ENCODE data around the gene HDHD3. TPM values are rescaled to one million over a fixed set of nuclear protein-coding genes. Genes with fewer than 3 reads are reported as not detected.

HDHD3 gene, protein sequence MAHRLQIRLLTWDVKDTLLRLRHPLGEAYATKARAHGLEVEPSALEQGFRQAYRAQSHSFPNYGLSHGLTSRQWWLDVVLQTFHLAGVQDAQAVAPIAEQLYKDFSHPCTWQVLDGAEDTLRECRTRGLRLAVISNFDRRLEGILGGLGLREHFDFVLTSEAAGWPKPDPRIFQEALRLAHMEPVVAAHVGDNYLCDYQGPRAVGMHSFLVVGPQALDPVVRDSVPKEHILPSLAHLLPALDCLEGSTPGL
- total RNA-seq (ENCODE audit: low replicate concordance), result 9.8 and 18.0 TPM in 2 replicates

DNA sequence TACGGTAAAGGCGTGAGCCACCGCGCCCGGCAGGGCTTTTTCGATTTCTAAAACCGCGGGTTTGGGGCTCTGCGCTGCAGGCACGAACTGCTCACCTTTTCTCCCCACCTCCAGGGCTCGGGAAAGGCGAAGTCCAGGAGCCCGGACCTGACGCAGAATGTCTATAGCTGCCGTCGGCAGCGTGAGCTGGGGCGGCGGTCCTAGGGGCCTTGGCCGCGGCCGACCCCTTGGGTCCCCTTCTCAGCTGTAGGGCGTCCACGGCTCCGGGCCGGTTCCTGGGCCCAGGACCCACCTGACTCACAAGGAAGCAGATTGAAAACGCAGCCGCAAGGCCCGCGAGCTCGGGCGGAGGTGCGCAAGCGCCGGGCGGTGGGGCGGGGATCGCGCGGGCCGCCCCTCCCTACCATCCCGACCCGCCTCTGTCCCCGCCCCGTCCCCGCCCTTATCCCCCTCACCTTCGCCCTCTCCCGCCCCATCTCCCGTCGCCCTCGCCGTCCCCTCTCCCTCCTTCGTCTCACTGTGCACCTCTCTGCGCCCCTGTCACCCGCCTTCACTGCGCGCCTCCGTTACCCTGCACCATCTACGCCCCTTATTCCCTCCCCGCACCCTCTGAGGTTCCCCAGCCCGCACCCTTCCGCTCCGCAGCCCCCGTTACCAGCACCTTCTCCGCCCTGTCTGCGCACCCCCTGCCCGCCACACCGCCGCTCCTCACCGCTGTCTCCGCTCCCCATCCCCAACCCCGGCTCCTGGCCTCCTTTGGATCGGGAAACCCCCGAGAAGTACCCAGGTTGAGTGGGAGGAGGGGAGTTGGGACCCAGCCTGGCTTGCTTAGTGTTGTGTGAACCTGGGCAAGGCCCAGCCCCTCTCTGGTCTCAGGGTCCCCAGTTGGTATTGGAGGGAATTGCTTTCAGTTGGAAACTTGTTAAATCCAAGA lies at the start of gene HDHD3:
TSS of gene HDHD3 (minus strand) at position 353 of the 934 bp plus-strand sequence. CDS start 2,632 bp downstream, outside the sequence.
- peak within 1 kb of the TSS; percentile 87 for H3K4me3 Mint-ChIP-seq
- peak; percentile 91 for DNase-seq (ENCODE audit: low spot score)
- Histone ChIP-seq H3K79me2 (ENCODE audit: low read depth) (no peaks in the 10 kb centered on the region), H3K27me3 (no peaks in the 10 kb centered on the region), H3K27ac (peak within 1 kb of the TSS; percentile 71), H3F3A (ENCODE audit: low read depth) (peaks cover 11% of the 10 kb centered on the region), H3K9ac (peak within 1 kb of the TSS; percentile 57), H3K9me3 (ENCODE audit: low read depth) (no peaks in the 10 kb centered on the region), H3K4me1 (peaks cover 3% of the 10 kb centered on the region), H3K36me3 (no peaks in the 10 kb centered on the region), H3K4me3 (peak within 1 kb of the TSS; percentile 97), H2AFZ (replicated peaks) (peak within 1 kb of the TSS; percentile 98), H3K4me2 (peak within 1 kb of the TSS; percentile 96), H4K20me1 (ENCODE audit: low read depth) (peaks cover 4% of the 10 kb centered on the region)
- no peaks in the 10 kb centered on the region for H3K27me3 Mint-ChIP-seq (ENCODE audit: insufficient read depth, low read depth)
- no peaks in the 10 kb centered on the region for H3K9me3 Mint-ChIP-seq
- H3K4me1 Mint-ChIP-seq, result peaks cover 11% of the 10 kb centered on the region
- no peak within 1 kb of the TSS for H3K27ac Mint-ChIP-seq
- H3K36me3 Mint-ChIP-seq, result no peaks in the 10 kb centered on the region
- TF ChIP-seq EZH2 (IDR thresholded peaks at IDR 0.05) (no peak), EZH2phosphoT487 (IDR thresholded peaks at IDR 0.05) (no peak)
- TF ChIP-seq, protein P1, sequence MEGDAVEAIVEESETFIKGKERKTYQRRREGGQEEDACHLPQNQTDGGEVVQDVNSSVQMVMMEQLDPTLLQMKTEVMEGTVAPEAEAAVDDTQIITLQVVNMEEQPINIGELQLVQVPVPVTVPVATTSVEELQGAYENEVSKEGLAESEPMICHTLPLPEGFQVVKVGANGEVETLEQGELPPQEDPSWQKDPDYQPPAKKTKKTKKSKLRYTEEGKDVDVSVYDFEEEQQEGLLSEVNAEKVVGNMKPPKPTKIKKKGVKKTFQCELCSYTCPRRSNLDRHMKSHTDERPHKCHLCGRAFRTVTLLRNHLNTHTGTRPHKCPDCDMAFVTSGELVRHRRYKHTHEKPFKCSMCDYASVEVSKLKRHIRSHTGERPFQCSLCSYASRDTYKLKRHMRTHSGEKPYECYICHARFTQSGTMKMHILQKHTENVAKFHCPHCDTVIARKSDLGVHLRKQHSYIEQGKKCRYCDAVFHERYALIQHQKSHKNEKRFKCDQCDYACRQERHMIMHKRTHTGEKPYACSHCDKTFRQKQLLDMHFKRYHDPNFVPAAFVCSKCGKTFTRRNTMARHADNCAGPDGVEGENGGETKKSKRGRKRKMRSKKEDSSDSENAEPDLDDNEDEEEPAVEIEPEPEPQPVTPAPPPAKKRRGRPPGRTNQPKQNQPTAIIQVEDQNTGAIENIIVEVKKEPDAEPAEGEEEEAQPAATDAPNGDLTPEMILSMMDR (IDR thresholded peaks at IDR 0.05), result no peak

DNA sequence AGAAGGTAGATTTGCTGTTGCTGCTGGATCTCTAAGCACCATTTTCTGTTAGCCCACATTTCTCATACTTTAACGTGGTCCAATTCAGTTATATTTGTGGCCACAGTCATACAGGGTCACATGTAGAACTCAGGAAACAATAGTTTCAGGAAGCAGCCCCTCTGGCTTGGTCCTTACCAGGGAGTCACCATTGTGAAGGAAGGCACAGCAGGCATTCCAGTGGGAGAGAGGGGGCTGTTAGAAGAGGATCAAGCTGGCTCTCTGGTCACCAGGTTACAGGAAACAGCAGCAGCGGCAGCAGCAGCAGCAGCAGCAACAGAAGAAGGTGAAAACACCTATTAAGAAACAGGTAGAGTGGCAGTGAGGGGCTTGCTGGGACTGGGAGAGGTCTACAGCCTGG lies 48.3 kb upstream of the HDHD3 start:
- H3F3A ChIP-seq (ENCODE audit: low read depth), result no peaks in the 10 kb centered on the region
- no peaks in the 10 kb centered on the region for H3K36me3 ChIP-seq
- peaks cover 8% of the 10 kb centered on the region for H3K4me1 ChIP-seq
- Mint-ChIP-seq H3K36me3 (no peaks in the 10 kb centered on the region), H3K9me3 (no peaks in the 10 kb centered on the region), H3K27ac (peak overlapping the region; percentile 43), H3K4me3 (no peak overlapping the region), H3K27me3 (ENCODE audit: insufficient read depth, low read depth) (no peaks in the 10 kb centered on the region), H3K4me1 (peaks cover 18% of the 10 kb centered on the region)
- no peaks in the 10 kb centered on the region for H3K9me3 ChIP-seq (ENCODE audit: low read depth)
- H3K79me2 ChIP-seq (ENCODE audit: low read depth), result no peaks in the 10 kb centered on the region
- H4K20me1 ChIP-seq (ENCODE audit: low read depth), result no peaks in the 10 kb centered on the region
- no peak overlapping the region for H3K27ac ChIP-seq
- H3K27me3 ChIP-seq, result no peaks in the 10 kb centered on the region
- TF ChIP-seq EZH2 (IDR thresholded peaks at IDR 0.05), result no peak
- TF ChIP-seq, protein P1 (IDR thresholded peaks at IDR 0.05), result no peak
- H3K4me2 ChIP-seq, result peak overlapping the region; percentile 55
- H2AFZ ChIP-seq (replicated peaks), result peak overlapping the region; percentile 98
- H3K9ac ChIP-seq, result no peak overlapping the region
- peak; percentile 14 for DNase-seq (ENCODE audit: low spot score)
- H3K4me3 ChIP-seq, result no peak overlapping the region

DNA sequence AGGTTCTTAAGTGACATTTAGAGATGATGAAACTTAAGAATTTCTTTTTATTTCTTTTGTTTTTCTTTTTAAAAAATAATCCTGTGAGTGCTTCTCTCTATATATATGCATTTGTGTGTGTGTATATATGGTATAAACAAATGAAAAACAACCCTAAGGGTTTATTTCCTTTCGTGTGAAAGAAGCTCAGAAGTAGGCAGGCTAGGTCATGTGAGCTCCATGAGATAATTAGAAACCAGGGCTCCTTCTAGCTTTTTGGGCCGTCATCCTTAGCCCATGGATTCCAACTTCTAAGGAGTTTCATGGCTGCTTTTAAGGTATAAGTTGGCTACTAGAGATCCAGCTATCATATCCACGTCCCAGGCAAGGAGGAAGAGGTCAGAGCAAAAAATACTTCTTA lies 44.9 kb upstream of the HDHD3 start:
- Histone ChIP-seq H3K9me3 (ENCODE audit: low read depth) (no peaks in the 10 kb centered on the region), H3K9ac (no peak overlapping the region), H3F3A (ENCODE audit: low read depth) (no peaks in the 10 kb centered on the region), H2AFZ (replicated peaks) (no peak overlapping the region), H3K4me3 (no peak overlapping the region), H3K79me2 (ENCODE audit: low read depth) (no peaks in the 10 kb centered on the region), H3K4me1 (peaks cover 10% of the 10 kb centered on the region), H3K4me2 (no peak overlapping the region), H3K27ac (no peak overlapping the region), H4K20me1 (ENCODE audit: low read depth) (no peaks in the 10 kb centered on the region), H3K36me3 (no peaks in the 10 kb centered on the region), H3K27me3 (no peaks in the 10 kb centered on the region)
- no peak overlapping the region for H3K27ac Mint-ChIP-seq
- H3K27me3 Mint-ChIP-seq (ENCODE audit: insufficient read depth, low read depth), result no peaks in the 10 kb centered on the region
- no peak for DNase-seq (ENCODE audit: low spot score)
- H3K36me3 Mint-ChIP-seq, result no peaks in the 10 kb centered on the region
- H3K9me3 Mint-ChIP-seq, result no peaks in the 10 kb centered on the region
- peaks cover 18% of the 10 kb centered on the region for H3K4me1 Mint-ChIP-seq
- no peak overlapping the region for H3K4me3 Mint-ChIP-seq
- TF ChIP-seq EZH2phosphoT487 (IDR thresholded peaks at IDR 0.05) (no peak), EZH2 (IDR thresholded peaks at IDR 0.05) (no peak)
- TF ChIP-seq, protein P1 (IDR thresholded peaks at IDR 0.05), result no peak
